WTC11 (cell line): ENCODE results near the gene JOSD2.

ENCODE experiments used
- CTCF ChIP-seq: fragments of 200-600 bp; IDR thresholded peaks from 2 replicates; pipeline ENCODE4 v1.8.0; 2022; ENCODE audit warnings: antibody characterized with exemption
- ELF4 ChIP-seq: sonication (generic); formaldehyde crosslinking; IDR thresholded peaks from 2 replicates; pipeline ENCODE4 v1.8.1; 2022; ENCODE audit warnings: low read depth, mild to moderate bottlenecking, moderate library complexity, missing genetic modification reagents
- ESRRA ChIP-seq: sonication (generic); formaldehyde crosslinking; IDR thresholded peaks from 2 replicates; pipeline ENCODE4 v1.8.1; 2022; ENCODE audit warnings: mild to moderate bottlenecking, missing genetic modification reagents, borderline replicate concordance
- FOXJ3 ChIP-seq: sonication (generic); formaldehyde crosslinking; IDR thresholded peaks from 2 replicates; pipeline ENCODE4 v1.9.0; 2021; ENCODE audit warnings: missing genetic modification reagents, mild to moderate bottlenecking, borderline replicate concordance
- MAX ChIP-seq: sonication (generic); formaldehyde crosslinking; IDR thresholded peaks from 2 replicates; pipeline ENCODE4 v1.8.0; 2022; ENCODE audit warnings: mild to moderate bottlenecking, missing genetic modification reagents
- NR2C2 ChIP-seq: sonication (generic); formaldehyde crosslinking; IDR thresholded peaks from 2 replicates; pipeline ENCODE4 v1.8.0; 2022; ENCODE audit warnings: mild to moderate bottlenecking, missing genetic modification reagents
- SOX15 ChIP-seq: fragments of 250-450 bp; sonication (Bioruptor Pico); IDR thresholded peaks from 2 replicates; pipeline ENCODE4 v1.9.0; 2021; ENCODE audit warnings: mild to moderate bottlenecking
- TEAD1 ChIP-seq: sonication (generic); formaldehyde crosslinking; IDR thresholded peaks from 2 replicates; pipeline ENCODE4 v1.8.0; 2022; ENCODE audit warnings: mild to moderate bottlenecking, missing genetic modification reagents
- TP53 ChIP-seq: sonication (generic); formaldehyde crosslinking; IDR thresholded peaks from 2 replicates; pipeline ENCODE4 v1.8.1; 2023; ENCODE audit warnings: mild to moderate bottlenecking, missing genetic modification reagents
- ZNF121 ChIP-seq: sonication (generic); formaldehyde crosslinking; IDR thresholded peaks from 2 replicates; pipeline ENCODE4 v1.8.0; 2023; ENCODE audit warnings: missing genetic modification reagents
- ZNF317 ChIP-seq: sonication (generic); formaldehyde crosslinking; IDR thresholded peaks from 2 replicates; pipeline ENCODE4 v1.8.1; 2023; ENCODE audit warnings: low read depth, mild to moderate bottlenecking, moderate library complexity, missing genetic modification reagents, borderline replicate concordance

- TF ChIP-seq ESRRA (no peak), CTCF (no peak), TP53 (no peak), TEAD1 (CRISPR knock-in tag) (no peak), FOXJ3 (CRISPR knock-in tag) (no peak), MAX (CRISPR knock-in tag) (no peak), ZNF317 (CRISPR knock-in tag) (no peak), SOX15 (no peak), ELF4 (no peak), ZNF121 (CRISPR knock-in tag) (no peak), NR2C2 (CRISPR knock-in tag) (no peak)
Observed at GRCh38 chr19:50558039-50558438, 47.0 kb upstream of the JOSD2 start.
